ENCODE results near the gene MAP3K7.

DNA sequence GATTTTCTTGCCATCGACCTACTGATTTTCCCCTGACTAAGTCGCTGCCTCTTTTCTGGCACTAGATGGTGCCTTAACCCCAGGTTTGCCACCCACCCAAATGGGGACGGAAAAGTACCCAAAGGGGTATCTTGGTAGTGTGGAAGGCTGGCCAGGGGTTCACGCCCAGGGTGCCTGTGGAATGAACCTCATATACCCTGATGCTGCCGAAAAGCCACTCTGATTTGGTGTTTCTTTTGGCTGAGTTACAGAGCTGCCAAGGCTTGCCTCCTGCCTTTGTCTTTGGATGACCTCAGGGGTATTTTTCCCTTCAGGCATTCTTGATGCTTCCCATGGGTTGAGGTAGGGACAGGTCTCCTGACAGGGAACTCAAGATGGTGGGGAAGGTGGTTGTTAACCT lies 78.1 kb downstream of the MAP3K7 start:
- TF ChIP-seq, protein P1, sequence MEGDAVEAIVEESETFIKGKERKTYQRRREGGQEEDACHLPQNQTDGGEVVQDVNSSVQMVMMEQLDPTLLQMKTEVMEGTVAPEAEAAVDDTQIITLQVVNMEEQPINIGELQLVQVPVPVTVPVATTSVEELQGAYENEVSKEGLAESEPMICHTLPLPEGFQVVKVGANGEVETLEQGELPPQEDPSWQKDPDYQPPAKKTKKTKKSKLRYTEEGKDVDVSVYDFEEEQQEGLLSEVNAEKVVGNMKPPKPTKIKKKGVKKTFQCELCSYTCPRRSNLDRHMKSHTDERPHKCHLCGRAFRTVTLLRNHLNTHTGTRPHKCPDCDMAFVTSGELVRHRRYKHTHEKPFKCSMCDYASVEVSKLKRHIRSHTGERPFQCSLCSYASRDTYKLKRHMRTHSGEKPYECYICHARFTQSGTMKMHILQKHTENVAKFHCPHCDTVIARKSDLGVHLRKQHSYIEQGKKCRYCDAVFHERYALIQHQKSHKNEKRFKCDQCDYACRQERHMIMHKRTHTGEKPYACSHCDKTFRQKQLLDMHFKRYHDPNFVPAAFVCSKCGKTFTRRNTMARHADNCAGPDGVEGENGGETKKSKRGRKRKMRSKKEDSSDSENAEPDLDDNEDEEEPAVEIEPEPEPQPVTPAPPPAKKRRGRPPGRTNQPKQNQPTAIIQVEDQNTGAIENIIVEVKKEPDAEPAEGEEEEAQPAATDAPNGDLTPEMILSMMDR (IDR thresholded peaks at IDR 0.05) = no peak
- no peak for TF ChIP-seq POLR2A (IDR thresholded peaks at IDR 0.05)
